ENCODE results near the gene TUG1. TPM values are rescaled to one million over a fixed set of nuclear protein-coding genes. Genes with fewer than 3 reads are reported as not detected.

Gene TUG1
- total RNA-seq, 1 donor, result 74.6 TPM

DNA sequence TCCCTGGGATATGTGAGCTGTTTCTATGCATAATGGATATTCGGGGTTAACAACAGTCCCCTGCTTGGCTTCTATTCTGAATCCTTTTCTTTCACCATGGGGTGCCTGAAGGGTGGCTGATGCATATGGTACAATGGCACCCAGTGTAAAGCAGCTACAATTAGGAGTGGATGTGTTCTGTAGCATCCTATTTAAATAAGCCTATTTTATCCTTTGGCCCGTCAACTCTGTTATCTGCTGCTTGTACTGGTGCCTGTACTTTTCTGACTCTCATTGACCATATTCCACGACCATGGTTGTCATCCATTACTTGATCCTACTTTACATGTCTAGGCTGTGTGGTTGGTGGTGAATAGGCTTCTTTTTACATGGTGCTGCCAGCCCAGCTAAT, 1.3 kb downstream of the TUG1 start:
- Histone ChIP-seq H3K36me3 (ENCODE audit: insufficient read depth, low read length) (peaks cover 39% of the 10 kb centered on the region), H3K27ac (ENCODE audit: low read depth, low read length) (peak overlapping the region; percentile 87), H3K4me3 (ENCODE audit: insufficient read depth, low read length) (peak overlapping the region; percentile 86), H3K4me1 (ENCODE audit: insufficient read depth, low read length) (peaks cover 11% of the 10 kb centered on the region), H3K27me3 (ENCODE audit: insufficient read depth, low read length) (no peaks in the 10 kb centered on the region), H3K9me3 (ENCODE audit: low read depth, low read length) (peaks cover 1% of the 10 kb centered on the region), H3K79me2 (ENCODE audit: insufficient read depth, low read length) (peaks cover 90% of the 10 kb centered on the region), H2AFZ (ENCODE audit: low read length) (no peak overlapping the region), H3K4me2 (ENCODE audit: insufficient read depth, low read length) (peak overlapping the region; percentile 96), H4K20me1 (ENCODE audit: insufficient read depth, low read length) (peaks cover 42% of the 10 kb centered on the region)
- DNase-seq (ENCODE audit: insufficient read length, low spot score, missing footprints), result peak; percentile 76
- TF ChIP-seq CTCF (IDR thresholded peaks at IDR 0.05; ENCODE audit: extremely low read depth, low read depth, low read length), result no peak

DNA sequence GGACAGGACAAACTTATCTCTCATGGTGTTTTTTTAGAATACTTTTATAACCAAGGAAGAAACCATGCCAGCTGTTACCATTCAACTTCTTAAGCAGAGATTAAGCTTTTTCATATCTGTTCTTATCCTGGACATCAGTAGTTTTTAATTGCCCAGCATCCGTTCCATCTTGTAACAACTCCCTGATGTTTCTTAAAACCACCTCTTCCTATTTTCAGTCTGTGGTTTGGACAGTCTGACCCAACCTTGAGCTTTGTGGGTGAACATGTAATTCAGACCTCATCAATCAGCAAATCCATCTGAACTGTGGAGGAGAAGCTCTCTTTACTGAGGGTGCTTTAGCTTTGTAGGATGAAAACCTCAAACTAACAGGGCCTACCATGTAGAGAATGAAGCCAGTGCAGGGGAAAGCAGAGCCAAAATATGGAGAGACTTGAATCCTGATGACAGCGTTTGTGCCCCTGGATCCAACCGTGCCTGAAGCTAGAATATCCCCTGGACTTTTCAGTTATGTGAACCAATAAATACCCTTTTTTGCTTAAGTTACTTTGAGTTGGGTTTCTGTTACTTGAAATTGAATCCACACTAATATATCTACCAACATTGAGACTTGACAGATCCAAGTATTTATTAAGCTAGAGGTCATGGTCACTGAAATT, 9.4 kb downstream of the TUG1 start:
- no peak overlapping the region for H3K4me3 ChIP-seq (ENCODE audit: insufficient read depth, low read length)
- H3K27me3 ChIP-seq (ENCODE audit: insufficient read depth, low read length), result no peaks in the 10 kb centered on the region
- TF ChIP-seq CTCF (IDR thresholded peaks at IDR 0.05; ENCODE audit: extremely low read depth, low read depth, low read length), result no peak
- DNase-seq (ENCODE audit: insufficient read length, low spot score, missing footprints), result no peak
- peaks cover 30% of the 10 kb centered on the region for H3K36me3 ChIP-seq (ENCODE audit: insufficient read depth, low read length)
- H2AFZ ChIP-seq (ENCODE audit: low read length), result no peak overlapping the region
- H3K27ac ChIP-seq (ENCODE audit: low read depth, low read length), result no peak overlapping the region
- peaks cover 47% of the 10 kb centered on the region for H3K79me2 ChIP-seq (ENCODE audit: insufficient read depth, low read length)
- H4K20me1 ChIP-seq (ENCODE audit: insufficient read depth, low read length), result peaks cover 52% of the 10 kb centered on the region
- no peak overlapping the region for H3K4me2 ChIP-seq (ENCODE audit: insufficient read depth, low read length)
- no peaks in the 10 kb centered on the region for H3K4me1 ChIP-seq (ENCODE audit: insufficient read depth, low read length)
- H3K9me3 ChIP-seq (ENCODE audit: low read depth, low read length), result no peaks in the 10 kb centered on the region

GRCh38 chr22:30979932-30980331, 10.9 kb downstream of the TUG1 start:
- peaks cover 18% of the 10 kb centered on the region for H3K36me3 ChIP-seq (ENCODE audit: insufficient read depth, low read length)
- DNase-seq (ENCODE audit: insufficient read length, low spot score, missing footprints), result no peak
- TF ChIP-seq CTCF (IDR thresholded peaks at IDR 0.05; ENCODE audit: extremely low read depth, low read depth, low read length), result no peak

DNA sequence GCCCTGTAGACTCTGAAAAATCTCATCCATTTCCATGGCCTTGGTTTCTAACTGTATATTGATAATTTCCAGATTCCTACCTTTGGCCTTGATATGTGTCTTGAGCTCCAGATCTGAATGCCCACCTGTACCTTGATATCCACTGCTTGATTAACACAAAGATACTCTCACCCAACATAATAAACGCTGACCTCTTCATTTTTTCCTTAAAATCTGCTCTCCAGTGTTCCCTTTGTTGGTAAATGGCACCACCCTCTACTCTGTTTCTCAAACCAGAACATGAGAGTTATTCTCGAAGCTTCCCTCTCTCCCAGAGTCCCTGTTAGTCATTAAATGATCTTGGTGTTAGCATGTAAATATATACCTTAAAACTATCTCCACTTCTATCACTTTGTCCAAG, 13.4 kb downstream of the TUG1 start:
- Histone ChIP-seq H3K9me3 (ENCODE audit: low read depth, low read length) (no peaks in the 10 kb centered on the region), H3K4me1 (ENCODE audit: insufficient read depth, low read length) (no peaks in the 10 kb centered on the region), H2AFZ (ENCODE audit: low read length) (no peak overlapping the region), H3K27ac (ENCODE audit: low read depth, low read length) (no peak overlapping the region), H3K79me2 (ENCODE audit: insufficient read depth, low read length) (peaks cover 11% of the 10 kb centered on the region), H4K20me1 (ENCODE audit: insufficient read depth, low read length) (peaks cover 23% of the 10 kb centered on the region), H3K27me3 (ENCODE audit: insufficient read depth, low read length) (no peaks in the 10 kb centered on the region), H3K36me3 (ENCODE audit: insufficient read depth, low read length) (peaks cover under 1% of the 10 kb centered on the region), H3K4me3 (ENCODE audit: insufficient read depth, low read length) (no peak overlapping the region), H3K4me2 (ENCODE audit: insufficient read depth, low read length) (no peak overlapping the region)
- DNase-seq (ENCODE audit: insufficient read length, low spot score, missing footprints), result no peak
- TF ChIP-seq CTCF (IDR thresholded peaks at IDR 0.05; ENCODE audit: extremely low read depth, low read depth, low read length), result no peak

More at GRCh38 chr22:30979932-30980331, 10.9 kb downstream of the TUG1 start:
- H3K9me3 ChIP-seq (ENCODE audit: low read depth, low read length), result no peaks in the 10 kb centered on the region
- no peaks in the 10 kb centered on the region for H3K4me1 ChIP-seq (ENCODE audit: insufficient read depth, low read length)
- no peak overlapping the region for H3K4me2 ChIP-seq (ENCODE audit: insufficient read depth, low read length)
- no peak overlapping the region for H2AFZ ChIP-seq (ENCODE audit: low read length)
- H3K79me2 ChIP-seq (ENCODE audit: insufficient read depth, low read length), result peaks cover 32% of the 10 kb centered on the region
- H3K27ac ChIP-seq (ENCODE audit: low read depth, low read length), result no peak overlapping the region
- H4K20me1 ChIP-seq (ENCODE audit: insufficient read depth, low read length), result peaks cover 41% of the 10 kb centered on the region
- H3K27me3 ChIP-seq (ENCODE audit: insufficient read depth, low read length), result no peaks in the 10 kb centered on the region
- H3K4me3 ChIP-seq (ENCODE audit: insufficient read depth, low read length), result no peak overlapping the region

Measured in osteoblast (primary cell).